GM21528 (cell line): ENCODE measurements around the gene GAN.
"Not testable (repeated sequence)": the region's sequence is repeated elsewhere in the genome, so short reads cannot be mapped to it uniquely, and the experiment has no call there.

ENCODE experiments used
- ATAC-seq: cut with Tn5 transposase; IDR thresholded peaks from one replicate; pipeline ENCODE4 v1.9.1; 2021; ENCODE audit warnings: mild to moderate bottlenecking, moderate library complexity; ENCODE audit not compliant: unreplicated experiment, low FRiP score

GAN gene

GRCh38 chr16:81392011-81392410 lies 77.2 kb downstream of the GAN start:
- no peak for ATAC-seq

GRCh38 chr16:81394416-81394815 lies 79.7 kb downstream of the GAN start:
- ATAC-seq: no peak

DNA sequence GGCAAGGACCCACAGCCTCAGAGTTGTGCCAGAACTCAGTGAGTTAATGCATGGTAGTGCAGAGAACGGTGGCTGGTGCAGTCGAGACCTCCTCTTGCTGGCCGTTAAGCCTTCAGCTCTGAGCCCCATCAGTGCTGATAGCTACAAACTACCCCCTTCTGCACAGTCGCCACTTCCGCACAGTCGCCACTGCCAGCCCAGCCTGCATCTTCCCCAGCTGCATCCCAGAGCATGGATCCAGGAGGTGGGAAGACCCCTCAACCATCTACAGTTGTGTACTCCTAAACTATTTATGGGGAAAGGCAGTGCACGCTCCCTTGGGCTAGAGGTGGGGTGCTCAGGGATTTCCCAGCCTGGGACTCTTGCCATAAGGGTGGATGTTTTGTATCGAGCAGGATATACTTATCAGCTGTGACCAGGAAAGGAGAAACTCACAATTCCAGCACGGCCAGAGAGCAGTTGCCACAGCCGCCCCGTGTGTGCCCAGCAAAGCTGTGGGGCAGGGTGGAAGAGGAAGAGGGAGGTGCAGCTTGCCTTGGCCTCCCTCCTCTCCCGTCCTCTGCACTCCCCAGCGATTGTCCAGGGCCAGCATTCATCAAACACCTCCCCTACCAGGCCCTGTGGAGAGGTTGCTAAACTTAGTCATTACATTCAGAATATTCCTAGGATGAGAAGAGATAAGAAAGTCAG lies 80.3 kb downstream of the GAN start:
- ATAC-seq: no peak

- no peak for ATAC-seq
Observed at GRCh38 chr16:81397058-81397878, 82.5 kb downstream of the GAN start.

DNA sequence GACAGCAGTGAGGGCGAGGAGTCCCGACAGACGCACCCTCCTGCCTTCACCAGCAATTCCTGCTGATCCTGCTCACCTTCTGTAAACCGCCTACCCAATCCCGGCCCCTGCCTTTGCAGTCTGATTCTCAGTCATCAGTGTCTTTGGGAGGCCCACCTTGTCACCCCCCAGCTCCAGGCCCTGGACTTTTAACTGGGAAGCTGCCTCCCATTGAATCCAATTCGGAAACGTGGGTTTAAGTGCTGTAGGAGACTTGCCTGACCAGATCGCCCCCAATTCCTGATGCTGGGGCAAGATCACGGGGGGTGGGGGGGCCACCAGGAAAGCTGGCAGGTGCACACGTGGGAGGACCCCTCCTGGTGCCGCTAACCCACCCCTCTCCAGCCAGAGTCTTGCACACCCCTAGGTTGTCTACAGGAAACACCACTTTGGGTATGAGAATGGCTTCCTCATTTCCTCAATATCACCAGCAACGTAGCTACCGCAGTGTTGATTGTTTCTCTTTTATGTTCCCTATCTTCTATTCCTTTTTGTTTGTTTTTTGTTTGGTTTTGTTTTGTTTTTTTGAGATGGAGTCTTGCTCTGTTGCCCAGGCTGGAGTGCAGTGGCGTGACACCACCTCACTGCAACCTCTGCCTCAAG lies 83.2 kb downstream of the GAN start:
- no peak for ATAC-seq

- ATAC-seq: no peak
Observed at GRCh38 chr16:81399909-81400308, 85.1 kb downstream of the GAN start.

DNA sequence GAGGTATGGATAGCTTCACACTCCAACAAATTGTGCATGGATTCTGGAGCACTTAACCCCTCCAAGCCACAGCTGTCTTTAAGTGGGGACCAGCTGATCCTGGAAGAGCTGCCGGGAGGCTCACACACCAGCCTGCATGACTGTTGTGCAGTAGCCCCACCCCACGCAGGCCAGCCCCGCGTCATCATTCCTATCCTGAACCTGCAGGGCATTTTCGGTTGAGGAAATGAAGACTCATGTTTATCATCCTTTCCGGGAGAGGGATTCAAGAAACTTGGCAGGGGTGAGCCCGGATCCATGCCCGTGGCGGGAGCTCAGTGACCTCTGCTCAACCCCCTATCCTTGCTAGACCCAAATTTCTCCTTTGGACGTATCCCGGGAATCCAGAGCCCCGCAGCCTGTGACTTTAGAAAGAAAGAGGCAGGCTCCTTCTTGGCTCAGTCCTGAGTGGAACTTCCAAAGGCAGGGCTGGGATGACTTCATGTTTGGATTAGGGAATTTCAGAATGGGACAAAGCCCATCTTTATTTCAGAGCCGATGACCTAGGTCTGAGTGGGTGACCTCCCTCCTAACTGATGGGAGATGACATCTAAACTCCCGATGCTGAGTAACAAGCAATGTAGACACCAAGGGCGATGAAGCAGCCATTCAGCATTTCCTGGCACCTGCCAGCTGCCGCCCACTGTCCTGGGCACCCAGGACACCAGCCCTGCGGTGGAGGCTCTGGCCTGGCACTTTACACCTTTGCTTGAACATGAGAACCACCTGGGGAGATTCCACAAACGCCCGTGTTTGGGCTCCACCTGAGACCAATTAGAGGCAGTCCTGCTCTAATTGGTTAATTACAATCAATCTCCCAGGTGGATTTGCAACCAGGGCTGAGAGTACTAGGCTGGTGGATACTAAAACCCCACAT lies 86.5 kb downstream of the GAN start:
- no peak for ATAC-seq

- no peak for ATAC-seq
Observed at GRCh38 chr16:81403208-81403600, 88.4 kb downstream of the GAN start.

DNA sequence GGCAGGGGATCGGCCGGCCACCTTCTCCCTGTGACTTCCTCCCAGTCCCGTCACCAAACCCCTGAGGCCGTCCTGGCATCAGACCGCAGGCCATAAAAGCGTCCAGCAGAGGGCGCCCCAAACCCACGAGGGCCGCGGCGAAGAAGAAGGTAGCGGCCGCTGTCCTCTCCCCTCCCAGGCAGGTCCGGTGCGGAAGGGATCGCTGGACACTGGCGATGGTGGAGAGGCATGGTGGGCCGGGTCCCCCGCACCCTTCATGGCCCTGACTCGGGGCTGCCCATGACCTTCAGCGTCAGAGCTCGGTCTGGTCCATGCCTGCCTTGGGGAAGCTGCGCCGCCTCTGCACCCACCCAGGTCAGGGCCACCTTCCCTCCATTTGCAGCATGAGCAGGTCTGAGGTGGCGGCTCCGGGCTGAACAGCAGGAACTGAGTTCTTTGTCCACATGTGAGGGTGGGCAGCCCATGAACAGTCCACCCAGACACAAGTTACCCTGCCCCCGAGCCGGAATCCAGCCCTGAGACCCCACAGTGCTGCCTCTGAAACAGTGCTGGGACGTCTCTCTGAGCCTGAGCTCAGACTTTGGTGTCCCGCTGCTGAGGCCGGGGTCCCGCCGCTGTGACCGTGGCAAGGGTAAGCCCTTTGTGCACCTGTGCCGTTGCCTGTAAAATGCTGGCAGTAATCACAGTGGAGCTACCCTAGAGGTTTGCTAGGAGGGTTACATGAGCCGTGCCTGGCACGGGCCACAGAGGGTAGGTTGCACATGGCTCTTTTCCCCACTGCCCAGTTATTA lies 89.0 kb downstream of the GAN start:
- peak; percentile 80 for ATAC-seq

DNA sequence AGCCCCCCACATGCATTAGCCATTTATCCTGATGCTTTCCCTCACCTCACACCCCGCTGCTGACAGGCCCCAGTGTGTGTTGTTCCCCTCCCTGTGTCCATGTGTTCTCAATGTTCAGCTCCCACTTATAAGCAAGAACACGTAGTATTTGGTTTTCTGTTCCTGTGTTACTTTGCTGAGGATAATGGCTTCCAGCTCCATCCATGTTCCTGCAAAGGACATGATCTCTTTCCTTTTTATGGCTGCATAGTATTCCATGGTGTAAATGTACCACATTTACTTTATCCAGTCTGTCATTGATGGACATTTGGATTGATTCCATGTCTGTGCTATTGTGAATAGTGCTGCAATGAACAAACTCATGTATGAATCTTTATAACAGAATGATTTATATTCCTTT lies 90.2 kb downstream of the GAN start:
- not testable (repeated sequence) for ATAC-seq

- no peak for ATAC-seq
Observed at GRCh38 chr16:81405702-81406113, 90.9 kb downstream of the GAN start.

DNA sequence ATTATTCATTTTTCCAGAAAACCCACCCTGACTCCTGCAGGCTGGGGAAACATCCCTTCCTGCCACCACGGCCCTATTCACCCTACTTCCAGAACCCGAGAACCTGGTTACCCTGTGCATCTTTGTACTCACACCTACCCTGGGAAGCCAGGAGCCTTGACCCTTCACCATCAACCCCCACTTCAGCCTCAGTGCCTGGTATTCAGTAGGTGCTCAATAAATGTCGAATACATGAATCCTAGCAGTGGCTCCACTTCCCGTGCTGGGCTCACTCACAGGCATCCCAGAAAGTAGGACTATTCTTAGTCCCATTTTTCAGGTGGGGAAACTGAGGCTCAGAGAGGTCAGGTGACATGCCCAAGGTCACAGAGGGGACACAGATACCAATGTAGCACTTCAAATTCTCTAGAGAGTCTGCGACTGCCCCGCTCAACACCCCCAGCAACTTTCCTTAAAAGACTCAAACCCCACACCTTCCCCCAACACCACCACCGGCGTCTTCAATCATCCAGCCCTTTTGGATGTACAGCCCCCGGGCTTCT lies 93.7 kb downstream of the GAN start:
- ATAC-seq: no peak

DNA sequence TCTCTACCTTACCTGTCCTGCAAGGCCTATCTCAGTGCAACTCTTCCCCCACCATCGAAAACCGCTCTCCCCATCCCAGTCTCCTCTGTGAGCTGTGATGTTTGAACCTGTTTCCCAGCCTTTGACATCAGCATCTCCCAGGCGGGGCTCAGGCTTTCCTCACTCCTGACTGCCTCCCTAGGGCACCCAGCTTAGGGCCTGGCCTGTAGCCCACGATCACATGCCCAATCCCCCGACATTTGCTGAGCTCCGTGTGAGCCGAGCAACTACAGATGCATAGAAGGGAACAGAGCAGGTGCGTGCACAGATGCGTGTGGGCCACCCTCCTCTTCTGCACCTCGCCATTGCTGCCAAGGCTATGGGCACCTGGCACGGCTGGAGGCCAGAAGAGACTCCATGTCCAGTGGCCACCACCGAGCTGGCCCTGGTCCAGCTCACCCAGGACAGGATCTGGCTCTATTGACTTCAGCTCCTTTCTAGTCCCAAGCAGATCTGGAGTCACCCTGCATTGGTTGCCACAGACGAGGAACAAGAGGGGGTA lies 94.3 kb downstream of the GAN start:
- no peak for ATAC-seq

GRCh38 chr16:81410643-81411293 lies 96.0 kb downstream of the GAN start:
- no peak for ATAC-seq

DNA sequence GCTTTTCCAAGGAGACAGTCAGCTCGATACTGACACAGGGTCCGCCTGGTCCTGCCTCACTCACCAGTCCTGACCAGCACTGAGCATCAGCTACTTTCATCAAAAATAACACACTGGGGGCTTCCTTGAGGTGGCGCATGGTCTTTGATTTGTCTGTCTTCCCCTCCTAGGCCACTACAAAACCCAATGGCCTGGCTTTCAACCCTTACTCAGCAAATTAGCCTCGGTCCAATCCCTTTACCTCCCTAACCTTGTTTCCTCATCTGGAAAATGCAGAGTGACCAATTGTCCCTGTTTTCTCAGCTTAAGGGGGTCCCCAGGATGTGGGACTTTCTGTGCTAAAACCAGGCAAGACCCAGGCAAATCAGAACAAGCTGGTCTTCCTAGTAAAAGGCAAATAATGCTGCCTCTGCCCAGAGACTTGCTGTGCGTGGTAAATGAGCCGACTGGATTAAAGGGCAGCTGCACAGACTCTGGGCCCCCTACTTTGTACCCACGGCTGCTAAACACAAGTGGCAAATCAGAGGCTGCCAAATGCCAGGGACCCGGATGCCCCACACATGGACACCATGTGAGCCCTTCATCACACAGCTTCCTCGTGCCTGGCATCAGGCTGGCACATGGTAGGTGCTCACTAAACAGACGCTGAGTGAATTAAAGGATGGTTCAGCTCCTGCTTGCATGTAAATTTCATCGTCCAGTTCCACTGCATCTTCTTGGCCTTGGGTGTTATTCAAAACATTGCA lies 98.7 kb downstream of the GAN start:
- ATAC-seq: no peak

GRCh38 chr16:81415751-81416150 lies 101.0 kb downstream of the GAN start:
- ATAC-seq: no peak

DNA sequence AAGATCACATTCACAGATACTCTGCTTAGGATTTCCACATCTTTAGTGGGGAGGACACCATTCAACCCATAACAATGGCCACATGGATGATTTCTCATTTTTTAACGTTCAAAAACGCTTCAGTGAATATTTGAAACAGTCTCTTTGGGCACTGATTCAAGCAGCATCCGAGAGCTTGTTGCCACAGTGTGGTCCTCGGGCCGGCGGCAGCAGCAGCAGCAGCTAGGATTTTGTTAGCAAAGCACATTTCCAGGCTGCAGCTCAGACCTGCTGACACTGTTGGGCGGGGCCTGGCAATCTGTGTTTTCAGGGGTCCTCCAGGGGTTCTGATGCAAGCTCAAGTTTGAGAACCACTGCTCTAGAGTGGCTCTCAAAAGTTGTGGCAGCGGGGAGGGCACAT lies 102.0 kb downstream of the GAN start:
- ATAC-seq: no peak

- ATAC-seq: no peak
Observed at GRCh38 chr16:81417210-81417609, 102.4 kb downstream of the GAN start.
